HG03064 (cell line): Measurements from ENCODE around the gene MCM5.
A peak's percentile ranks its signal among the peaks of the same experiment; 100 is the strongest.
"Not testable (repeated sequence)": the region's sequence is repeated elsewhere in the genome, so short reads cannot be mapped to it uniquely, and the experiment has no call there.

Experiments
- ATAC-seq: cut with Tn5 transposase; IDR thresholded peaks from one replicate; pipeline ENCODE4 v1.9.1; 2021; ENCODE audit warnings: low read depth; ENCODE audit not compliant: unreplicated experiment

The MCM5 gene

DNA sequence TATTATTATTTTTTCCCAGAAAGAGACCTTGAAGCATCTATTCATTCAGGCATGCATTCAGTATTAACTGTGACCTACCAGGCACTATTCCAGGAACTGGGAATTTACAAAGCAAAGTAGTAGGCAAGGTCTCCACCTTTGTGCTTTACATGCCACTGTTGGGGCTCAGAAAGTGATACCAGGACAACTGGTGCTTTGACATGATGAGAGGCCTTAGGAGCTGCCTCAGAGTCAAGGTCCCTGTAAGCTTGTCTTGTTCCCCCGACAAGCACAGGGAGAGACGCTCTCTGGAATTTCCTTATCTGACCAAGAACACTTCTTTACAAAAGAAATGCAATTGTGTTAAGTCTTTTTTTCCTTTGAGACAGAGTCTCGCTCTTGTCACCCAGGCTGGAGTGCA, 21.3 kb upstream of the MCM5 start:
- no peak for ATAC-seq

DNA sequence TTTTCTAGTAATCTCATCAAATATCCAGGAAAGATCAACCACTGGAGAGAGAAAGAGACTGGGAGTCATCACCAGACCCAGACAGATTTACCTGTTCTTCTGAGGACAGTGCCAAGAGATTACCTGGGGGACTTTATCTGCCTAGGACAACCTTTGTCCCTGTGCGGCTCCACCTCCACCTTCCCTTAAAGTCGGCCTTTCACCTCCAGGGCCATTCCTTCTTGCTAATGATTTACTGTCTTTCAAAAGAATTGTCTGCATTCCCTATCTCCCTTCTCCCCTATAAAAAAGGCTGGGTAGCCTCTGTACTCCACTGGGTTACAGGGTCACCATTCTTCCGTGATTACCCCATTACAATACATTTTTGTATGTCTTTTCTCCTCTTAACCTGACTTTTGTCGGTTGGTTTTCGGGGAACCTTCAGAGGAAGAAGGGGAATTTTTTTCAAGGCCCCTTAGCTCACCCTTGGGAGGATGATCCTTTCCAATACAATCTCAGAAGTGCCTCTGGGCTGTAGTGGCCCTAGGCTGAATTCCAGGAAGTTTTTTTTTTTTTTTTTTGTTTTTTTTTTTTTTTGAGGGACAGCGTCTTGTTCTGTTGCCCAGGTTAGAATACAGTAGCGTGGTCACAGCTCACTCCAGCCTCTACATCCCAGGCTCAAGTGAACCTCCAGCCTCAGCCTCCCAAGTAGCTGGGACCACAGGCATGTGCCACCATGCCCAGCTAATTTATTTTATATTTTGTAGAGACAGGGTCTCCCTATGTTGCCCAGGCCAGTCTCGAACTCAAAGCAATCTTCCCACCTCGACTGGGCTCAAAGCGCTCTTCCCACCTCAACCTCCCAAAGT, 20.6 kb upstream of the MCM5 start:
- no peak for ATAC-seq

DNA sequence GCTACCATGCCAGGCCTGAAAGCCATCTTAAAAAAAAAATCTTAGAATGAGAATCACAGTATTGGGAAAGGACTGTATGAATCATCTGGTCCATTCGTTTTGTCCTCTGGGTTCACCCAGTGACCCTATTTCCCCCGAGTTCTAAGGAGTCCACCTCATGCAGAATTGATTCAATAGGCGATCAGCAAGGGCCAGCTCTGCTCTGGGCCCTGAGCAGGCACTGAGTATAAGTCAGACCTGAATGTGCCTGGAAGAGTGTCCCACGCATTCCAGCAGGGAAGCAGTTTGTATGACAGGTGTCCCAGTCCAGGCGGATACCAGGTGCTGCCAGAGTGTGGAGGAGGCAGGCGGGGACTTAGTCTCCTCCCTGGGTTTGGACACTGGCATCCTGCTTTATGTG, 19.9 kb upstream of the MCM5 start:
- no peak for ATAC-seq

DNA sequence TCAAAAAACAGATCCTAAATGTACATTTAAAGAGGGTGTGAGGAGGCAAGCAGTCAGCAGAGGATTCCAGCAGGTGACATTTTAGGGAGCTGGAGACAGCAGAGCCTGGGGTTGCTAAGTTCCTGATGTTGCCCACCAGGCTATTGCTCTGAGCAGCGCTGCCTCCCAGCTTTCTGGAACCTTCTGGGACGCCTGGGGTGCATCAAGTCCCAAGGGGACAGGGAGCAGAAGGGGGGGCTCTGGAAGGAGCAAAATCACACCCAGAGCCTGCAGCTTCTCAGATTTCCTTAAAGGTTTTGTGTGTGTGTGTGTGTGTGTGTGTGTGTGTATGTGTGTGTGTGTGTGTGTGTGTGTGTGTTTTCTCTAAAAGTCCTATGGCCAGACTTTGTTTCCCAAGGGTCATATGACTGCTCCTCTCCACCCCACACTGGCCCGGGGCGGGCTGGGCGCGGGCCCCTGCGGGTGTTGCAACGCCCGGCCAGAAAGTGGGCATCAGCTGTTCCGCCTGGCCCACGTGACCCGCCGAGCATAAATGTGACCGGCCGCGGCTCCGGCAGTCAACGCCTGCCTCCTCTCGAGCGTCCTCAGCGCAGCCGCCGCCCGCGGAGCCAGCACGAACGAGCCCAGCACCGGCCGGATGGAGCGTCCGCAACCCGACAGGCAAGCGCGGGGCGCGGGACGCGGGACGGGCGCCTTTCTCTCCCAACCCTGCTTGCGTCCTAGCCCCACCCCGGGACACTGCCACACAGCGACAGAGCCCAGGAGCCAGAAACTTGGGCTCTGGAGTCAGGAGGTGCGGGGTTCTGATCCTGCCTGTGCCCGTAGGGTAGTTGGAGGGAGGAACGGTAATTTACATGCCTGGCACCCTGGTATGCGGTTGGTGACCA, 19.2 kb upstream of the MCM5 start, which contains the start of gene HMOX1:
TSS of gene HMOX1 (plus strand) at position 560 of the 887 bp plus-strand sequence. CDS start at position 638, 78 bp downstream.
- peak; percentile 50 for ATAC-seq

DNA sequence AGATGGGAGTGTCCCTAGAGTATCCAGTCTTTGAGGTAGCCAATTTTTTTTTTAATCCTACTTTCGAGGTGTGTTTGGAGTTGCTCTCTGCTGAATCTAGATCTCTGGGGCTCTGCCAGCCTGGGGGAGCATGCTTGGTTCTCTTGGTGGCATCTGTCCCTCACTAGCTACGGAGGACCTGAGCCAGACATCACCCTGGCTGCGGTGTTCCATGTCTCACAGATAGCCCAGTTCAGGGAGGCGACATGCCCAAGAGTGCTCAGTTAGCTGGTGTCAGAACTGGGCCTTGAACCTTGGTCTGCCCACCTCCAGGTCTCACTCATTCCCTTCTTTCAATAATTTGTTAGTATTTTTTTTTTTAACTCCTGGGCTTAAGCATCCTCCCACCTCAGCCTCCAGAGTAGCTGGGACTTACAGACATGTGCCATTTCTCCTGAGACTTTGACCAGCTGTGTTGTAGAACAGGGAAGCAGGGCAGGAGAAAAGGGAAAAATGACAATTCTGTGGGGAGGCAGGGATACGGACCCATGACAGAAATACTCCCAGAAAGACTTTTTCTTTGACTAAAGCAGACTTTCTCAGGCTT, 18.4 kb upstream of the MCM5 start:
- no peak for ATAC-seq

DNA sequence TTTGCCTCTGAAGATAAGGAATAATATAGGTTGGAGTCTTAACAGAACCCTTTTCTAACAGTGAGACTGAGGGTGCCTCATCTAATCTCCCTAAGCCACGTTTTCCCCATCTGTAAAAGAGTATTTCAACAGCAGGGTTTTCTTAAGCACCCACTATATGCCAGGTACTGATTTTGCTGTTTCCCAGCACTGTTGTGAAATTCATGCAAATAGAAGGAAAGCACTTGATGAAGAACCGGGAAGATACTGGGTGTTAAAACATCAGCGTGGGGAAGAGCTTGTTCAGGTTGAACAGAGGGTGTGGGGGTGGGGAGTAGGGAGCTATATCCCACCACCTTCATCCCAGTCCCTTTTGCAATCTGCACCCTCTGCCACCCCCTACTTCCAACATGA, 16.3 kb upstream of the MCM5 start:
- no peak for ATAC-seq

DNA sequence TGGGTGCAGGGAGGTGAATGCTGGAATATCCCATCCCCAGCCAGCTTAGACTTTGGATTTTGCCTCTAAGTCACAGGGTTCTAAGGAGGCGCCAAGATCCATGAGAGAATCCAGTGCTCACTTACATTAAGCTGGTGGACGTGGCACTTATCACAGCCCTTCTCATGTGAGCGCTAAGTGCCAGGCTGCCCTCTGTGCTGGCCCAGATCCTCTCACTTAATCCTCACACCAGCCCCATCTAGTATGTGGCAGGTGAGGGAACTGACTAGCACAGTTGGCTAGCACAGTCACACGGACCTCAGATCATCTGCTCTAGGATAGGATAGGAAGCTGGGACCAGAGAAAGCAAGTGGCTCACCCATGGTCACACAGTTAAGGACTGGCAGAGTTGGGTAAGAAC, 15.4 kb upstream of the MCM5 start:
- no peak for ATAC-seq

DNA sequence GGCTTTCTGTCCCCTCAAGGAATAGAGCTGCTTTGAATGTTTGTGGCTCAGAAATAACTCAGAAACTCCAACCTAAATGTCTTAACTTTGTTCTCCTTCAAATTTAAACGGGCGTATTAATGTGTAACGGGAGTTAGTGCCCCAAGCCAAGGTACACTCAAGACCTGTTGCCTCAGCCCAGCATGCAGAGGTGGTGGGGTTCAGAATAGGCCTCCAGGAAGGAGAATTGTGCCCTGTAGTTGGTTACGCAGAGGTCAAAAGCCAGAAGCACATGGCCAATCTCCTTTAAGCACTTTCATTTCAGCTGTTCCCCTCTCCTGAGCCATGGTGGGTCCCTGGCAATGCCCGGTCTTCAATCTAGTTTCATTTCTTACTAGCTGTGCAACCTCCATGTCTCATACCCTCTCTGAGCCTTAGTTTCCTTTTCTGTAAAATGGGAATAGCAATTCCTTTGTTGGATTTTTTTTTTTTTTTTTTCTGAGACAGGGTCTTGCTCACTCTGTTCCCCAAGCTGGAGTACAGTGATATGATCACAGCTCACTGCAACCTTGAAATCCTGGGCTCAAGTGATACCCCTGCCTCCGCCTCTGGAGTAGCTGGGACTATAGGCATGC, 14.9 kb upstream of the MCM5 start:
- ATAC-seq: no peak

DNA sequence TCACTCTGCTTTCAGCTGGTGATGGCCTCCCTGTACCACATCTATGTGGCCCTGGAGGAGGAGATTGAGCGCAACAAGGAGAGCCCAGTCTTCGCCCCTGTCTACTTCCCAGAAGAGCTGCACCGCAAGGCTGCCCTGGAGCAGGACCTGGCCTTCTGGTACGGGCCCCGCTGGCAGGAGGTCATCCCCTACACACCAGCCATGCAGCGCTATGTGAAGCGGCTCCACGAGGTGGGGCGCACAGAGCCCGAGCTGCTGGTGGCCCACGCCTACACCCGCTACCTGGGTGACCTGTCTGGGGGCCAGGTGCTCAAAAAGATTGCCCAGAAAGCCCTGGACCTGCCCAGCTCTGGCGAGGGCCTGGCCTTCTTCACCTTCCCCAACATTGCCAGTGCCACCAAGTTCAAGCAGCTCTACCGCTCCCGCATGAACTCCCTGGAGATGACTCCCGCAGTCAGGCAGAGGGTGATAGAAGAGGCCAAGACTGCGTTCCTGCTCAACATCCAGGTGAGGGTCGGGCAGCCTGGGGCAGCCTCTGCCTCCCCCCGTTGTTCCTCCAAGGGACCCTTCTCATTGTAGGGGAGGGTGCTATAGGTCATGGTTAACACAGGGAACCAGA, 13.2 kb upstream of the MCM5 start:
- no peak for ATAC-seq

DNA sequence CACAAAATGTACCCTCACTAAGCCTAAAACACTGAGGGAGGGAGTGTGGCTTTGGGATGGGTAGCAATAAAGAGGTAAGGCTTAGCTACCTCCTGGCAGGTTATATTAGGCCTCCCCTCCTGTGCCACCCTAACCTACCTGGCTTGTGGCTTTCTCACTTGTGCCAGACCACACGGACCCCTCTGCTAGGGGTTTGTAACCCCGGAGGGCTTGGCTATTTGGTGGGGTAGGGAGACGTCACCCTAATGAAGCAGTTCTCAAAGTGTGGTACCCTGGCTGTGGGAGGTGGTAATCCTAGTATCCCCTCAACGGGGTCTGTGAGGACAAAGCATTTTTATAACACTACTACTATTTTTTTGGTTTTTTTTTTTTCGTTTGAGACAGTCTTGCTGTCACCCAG, 9.0 kb upstream of the MCM5 start:
- no peak for ATAC-seq

DNA sequence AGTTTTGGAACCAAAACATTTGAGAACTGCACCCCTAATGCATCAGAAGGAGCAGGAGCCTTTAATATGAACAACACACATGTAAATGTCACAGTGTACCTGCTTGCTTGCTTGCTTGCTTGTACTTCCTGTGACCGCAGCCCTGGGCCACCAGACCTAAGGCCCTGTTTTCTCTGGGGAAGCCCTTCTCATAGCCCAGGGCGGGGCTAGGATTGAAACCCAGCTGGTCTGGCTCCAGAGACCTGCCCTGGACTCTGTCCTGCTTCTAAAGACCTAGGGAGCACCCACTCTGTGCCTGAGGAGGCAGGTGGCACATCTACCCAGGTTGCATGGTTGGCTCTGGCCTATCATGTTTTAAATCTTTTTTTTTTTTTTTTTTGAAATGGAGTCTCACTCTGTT, 7.6 kb upstream of the MCM5 start:
- ATAC-seq: no peak

DNA sequence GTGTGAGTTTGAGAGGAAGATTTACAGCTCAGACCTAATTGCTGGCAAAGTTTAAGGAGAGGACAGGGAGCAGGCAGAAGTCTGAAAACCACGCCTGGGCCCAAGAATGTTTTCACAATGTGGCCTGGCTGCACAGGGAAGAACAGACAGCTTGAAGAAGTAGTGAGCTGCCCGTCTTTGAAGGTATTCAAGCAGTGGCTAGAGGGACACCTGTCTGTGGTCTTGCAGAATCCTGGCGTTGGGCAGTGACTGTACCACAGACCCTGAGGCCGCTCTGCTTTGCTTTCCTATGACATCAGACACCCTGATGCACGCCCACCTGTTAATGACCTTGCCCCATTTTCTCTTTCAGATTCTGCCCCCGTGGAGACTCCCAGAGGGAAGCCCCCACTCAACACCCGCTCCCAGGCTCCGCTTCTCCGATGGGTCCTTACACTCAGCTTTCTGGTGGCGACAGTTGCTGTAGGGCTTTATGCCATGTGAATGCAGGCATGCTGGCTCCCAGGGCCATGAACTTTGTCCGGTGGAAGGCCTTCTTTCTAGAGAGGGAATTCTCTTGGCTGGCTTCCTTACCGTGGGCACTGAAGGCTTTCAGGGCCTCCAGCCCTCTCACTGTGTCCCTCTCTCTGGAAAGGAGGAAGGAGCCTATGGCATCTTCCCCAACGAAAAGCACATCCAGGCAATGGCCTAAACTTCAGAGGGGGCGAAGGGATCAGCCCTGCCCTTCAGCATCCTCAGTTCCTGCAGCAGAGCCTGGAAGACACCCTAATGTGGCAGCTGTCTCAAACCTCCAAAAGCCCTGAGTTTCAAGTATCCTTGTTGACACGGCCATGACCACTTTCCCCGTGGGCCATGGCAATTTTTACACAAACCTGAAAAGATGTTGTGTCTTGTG, 6.6 kb upstream of the MCM5 start:
- ATAC-seq: no peak

DNA sequence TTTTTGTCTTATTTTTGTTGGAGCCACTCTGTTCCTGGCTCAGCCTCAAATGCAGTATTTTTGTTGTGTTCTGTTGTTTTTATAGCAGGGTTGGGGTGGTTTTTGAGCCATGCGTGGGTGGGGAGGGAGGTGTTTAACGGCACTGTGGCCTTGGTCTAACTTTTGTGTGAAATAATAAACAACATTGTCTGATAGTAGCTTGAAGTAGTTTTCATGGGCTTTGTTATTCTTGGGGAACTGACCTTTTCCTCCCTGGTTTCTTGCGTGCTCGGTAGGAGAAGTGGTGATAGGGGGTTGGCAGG, 6.0 kb upstream of the MCM5 start:
- no peak for ATAC-seq

DNA sequence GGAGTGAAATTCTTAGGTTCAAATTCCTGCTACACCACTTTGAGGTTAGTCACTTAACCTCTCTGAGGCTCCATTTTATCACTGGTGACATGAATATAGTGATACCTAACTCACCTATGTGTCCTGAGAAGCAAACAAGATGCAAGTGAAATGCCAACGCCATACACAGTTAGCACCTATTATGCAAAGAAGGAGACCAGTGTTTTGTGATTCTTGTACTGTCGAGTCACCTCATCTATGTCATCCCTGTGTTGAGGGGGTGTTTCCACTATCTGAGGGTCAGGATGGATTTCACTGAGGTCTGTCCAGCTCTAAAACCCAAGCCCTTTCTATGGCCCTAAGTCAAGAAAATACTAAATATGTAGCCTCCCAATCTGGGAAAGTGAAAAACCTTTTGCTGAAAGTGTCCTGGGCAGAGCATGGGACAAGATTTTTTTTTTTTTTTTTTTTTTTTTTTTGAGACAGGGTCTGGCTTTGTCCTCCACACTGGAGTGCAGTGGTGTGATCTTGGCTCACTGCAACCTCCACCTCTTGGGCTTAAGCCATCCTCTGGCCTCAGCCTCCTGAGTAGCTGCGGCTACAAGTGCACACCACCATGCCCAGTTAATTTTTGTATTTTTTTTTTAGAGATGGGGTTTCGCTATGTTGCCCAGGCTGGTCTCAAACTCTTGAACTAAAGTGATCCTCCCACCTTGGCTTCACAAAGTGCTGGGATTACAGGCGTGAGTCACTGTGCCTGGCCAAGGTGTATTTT, 5.0 kb upstream of the MCM5 start:
- ATAC-seq: no peak

DNA sequence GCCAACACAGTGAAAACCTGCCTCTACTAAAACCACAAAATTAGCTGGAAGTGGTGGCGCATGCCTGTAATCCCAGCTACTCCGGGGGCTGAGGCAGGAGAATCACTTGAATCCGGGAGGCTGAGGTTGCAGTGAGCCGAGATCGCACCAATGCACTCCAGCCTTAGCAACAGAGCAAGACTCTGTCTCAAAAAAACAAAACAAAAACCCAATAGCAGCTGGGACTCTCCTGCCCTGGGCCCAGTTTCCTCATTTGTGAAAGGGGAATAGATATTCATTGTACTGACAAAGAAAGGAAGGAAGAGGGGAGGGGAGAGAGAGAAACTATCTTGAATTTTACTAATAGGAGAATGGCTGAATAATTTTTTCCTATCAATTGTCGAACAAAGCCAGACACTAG, 3.3 kb upstream of the MCM5 start:
- ATAC-seq: not testable (repeated sequence)

DNA sequence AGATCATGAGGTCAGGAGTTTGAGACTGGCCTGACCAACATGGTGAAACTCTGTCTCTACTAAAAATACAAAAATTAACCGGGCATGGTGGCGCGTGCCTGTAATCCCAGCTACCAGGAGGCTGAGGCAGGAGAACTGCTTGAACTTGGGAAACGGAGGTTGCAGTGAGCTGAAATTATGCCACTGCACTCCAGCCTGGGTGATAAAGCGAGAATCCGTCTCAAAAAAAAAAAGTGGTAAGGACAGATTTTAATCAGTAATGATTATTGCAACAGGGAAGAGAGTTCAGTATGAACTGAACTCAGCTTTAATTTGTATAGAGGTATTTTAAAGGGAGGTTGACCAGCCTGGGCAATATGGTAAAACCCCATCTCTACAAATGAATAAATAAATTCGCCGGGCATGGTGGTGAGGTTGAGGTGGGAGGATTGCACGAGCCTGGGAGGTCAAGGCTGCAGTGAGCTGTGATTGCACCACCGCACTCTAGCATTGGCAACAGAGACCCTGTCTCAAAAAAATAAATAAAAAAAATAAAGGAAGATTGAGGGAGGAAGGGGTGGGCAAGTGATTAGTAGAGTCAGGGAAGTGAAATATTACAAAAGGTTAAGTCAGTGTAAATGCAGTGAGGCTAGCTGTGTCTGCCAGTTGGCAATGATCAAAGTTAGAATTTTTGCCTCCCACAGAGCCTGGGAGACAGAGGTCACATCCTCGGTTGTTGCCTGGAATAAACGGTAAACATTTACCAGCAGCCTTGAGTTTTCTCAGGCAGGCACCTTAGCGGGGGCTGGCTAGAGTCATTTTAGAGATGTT, 2.6 kb upstream of the MCM5 start:
- ATAC-seq: no peak

DNA sequence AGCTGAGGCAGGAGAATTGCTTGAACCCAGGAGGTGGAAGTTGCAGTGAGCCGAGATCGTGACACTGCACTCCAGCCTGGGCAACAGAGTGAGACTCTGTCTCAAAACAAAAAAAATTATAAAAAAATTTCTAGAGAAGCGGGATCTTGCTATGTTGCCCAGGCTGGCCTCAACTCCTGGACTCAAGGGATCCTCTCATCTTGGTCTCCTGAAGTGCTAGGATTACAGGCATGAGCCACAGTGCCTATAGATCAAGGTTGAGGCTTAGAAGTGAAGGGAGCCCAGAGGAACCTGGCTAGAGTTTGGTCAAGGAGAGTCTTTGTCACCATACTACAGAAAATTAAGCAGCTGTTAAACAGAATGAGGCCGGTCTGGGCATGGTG, 1.4 kb upstream of the MCM5 start:
- ATAC-seq: no peak

DNA sequence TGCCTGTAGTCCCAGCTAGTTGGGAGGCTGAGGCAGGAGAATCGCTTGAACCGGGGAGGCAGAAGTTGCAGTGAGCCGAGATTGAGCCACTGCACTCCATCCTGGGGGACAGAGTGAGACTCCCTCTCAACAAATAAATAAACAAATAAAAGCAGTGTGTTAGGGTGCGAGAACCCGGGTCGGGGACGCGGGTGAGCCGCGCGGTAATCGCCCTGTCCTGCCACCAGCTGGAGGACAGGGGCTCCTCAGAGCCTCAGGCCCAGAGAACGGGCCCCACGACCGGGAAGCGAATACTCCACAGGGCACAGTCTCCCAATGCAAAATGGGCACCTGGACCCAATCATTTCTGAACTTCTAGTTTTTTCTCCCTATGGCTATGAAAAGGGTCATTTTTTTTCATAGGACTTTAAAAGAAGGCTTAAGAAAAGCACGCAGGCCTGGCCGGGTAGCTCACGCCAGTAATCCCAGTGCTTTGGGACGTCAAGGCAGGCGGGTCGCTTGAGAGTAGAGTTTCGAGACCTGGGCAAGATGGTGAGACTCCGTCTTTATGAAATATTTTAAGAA, 744 bp upstream of the MCM5 start:
- no peak for ATAC-seq
